ENCODE measurements around the gene PROM1. TPM values are rescaled to one million over a fixed set of nuclear protein-coding genes. Genes with fewer than 3 reads are reported as not detected.

PROM1 gene
- total RNA-seq, 4 donors from 2014 or later = 3.4 to 9.0 (median 5.0) TPM

- H3K4me3 ChIP-seq = no peak overlapping the region
- no peaks in the 10 kb centered on the region for H3K27me3 ChIP-seq
- no peak overlapping the region for H3K27ac ChIP-seq
- H3K4me1 ChIP-seq = no peaks in the 10 kb centered on the region
- no peaks in the 10 kb centered on the region for H3K9me3 ChIP-seq
- TF ChIP-seq CTCF (IDR thresholded peaks at IDR 0.05) = no peak
- no peak for TF ChIP-seq POLR2A (IDR thresholded peaks at IDR 0.05)
- no peak for TF ChIP-seq EP300 (IDR thresholded peaks at IDR 0.05)
- TF ChIP-seq POLR2AphosphoS5 (IDR thresholded peaks at IDR 0.05) = no peak
- 19% methylated on average over 2 of the region's 2 CpGs for WGBS
- no peak for DNase-seq (ENCODE audit: low spot score in 2 of 2)
- no peaks in the 10 kb centered on the region for H3K36me3 ChIP-seq
These were observed 91.7 kb downstream of the PROM1 start for GRCh38 chr4:15992167-15992485.

GRCh38 chr4:15990570-15991285 lies 93.1 kb downstream of the PROM1 start:
- WGBS = 74% methylated on average over 12 of the region's 12 CpGs
- no peaks in the 10 kb centered on the region for H3K36me3 ChIP-seq
- no peaks in the 10 kb centered on the region for H3K4me1 ChIP-seq
- no peaks in the 10 kb centered on the region for H3K27me3 ChIP-seq
- H3K9me3 ChIP-seq = no peaks in the 10 kb centered on the region
- no peak for DNase-seq (ENCODE audit: low spot score in 2 of 2)
- H3K27ac ChIP-seq = no peak overlapping the region
- no peak overlapping the region for H3K4me3 ChIP-seq
- no peak for TF ChIP-seq POLR2A (IDR thresholded peaks at IDR 0.05)
- no peak for TF ChIP-seq CTCF (IDR thresholded peaks at IDR 0.05)
- no peak for TF ChIP-seq POLR2AphosphoS5 (IDR thresholded peaks at IDR 0.05)
- no peak for TF ChIP-seq EP300 (IDR thresholded peaks at IDR 0.05)

GRCh38 chr4:15989424-15989823 lies 94.4 kb downstream of the PROM1 start:
- Histone ChIP-seq H3K4me3 (no peak overlapping the region), H3K36me3 (no peaks in the 10 kb centered on the region), H3K4me1 (no peaks in the 10 kb centered on the region), H3K9me3 (no peaks in the 10 kb centered on the region), H3K27ac (no peak overlapping the region), H3K27me3 (no peaks in the 10 kb centered on the region)
- TF ChIP-seq EP300 (IDR thresholded peaks at IDR 0.05) (no peak), CTCF (IDR thresholded peaks at IDR 0.05) (no peak), POLR2AphosphoS5 (IDR thresholded peaks at IDR 0.05) (no peak), POLR2A (IDR thresholded peaks at IDR 0.05) (no peak)
- no peak for DNase-seq (ENCODE audit: low spot score in 2 of 2)
- 53% methylated on average over 6 of the region's 6 CpGs for WGBS

- 91% methylated on average over 1 of the region's 1 CpG for WGBS
- Histone ChIP-seq H3K36me3 (no peaks in the 10 kb centered on the region), H3K4me1 (no peaks in the 10 kb centered on the region), H3K27ac (no peak overlapping the region), H3K9me3 (no peaks in the 10 kb centered on the region), H3K4me3 (no peak overlapping the region), H3K27me3 (no peaks in the 10 kb centered on the region)
- no peak for TF ChIP-seq POLR2A (IDR thresholded peaks at IDR 0.05)
- TF ChIP-seq POLR2AphosphoS5 (IDR thresholded peaks at IDR 0.05) = no peak
- TF ChIP-seq CTCF (IDR thresholded peaks at IDR 0.05) = no peak
- TF ChIP-seq EP300 (IDR thresholded peaks at IDR 0.05) = no peak
- no peak for DNase-seq (ENCODE audit: low spot score in 2 of 2)
These were observed 95.6 kb downstream of the PROM1 start for GRCh38 chr4:15988222-15988621.

GRCh38 chr4:15986907-15987306 lies 96.9 kb downstream of the PROM1 start:
- no peaks in the 10 kb centered on the region for H3K4me1 ChIP-seq
- no peak overlapping the region for H3K4me3 ChIP-seq
- 60% methylated on average over 5 of the region's 5 CpGs for WGBS
- H3K9me3 ChIP-seq = no peaks in the 10 kb centered on the region
- H3K27me3 ChIP-seq = no peaks in the 10 kb centered on the region
- H3K36me3 ChIP-seq = no peaks in the 10 kb centered on the region
- DNase-seq (ENCODE audit: low spot score in 2 of 2) = no peak
- TF ChIP-seq POLR2A (IDR thresholded peaks at IDR 0.05) (no peak), CTCF (IDR thresholded peaks at IDR 0.05) (no peak), POLR2AphosphoS5 (IDR thresholded peaks at IDR 0.05) (no peak), EP300 (IDR thresholded peaks at IDR 0.05) (no peak)
- no peak overlapping the region for H3K27ac ChIP-seq
